NCI-H2107 treated with DMSO at 0.1 percent for 48 hours (cell line): ENCODE measurements around the gene CTNNBL1.
"Not testable (repeated sequence)": the region's sequence is repeated elsewhere in the genome, so short reads cannot be mapped to it uniquely, and the experiment has no call there.

ENCODE experiments used
- DNase-seq: peaks from one replicate; lab custom pipeline; 2025; ENCODE audit not compliant: unreplicated experiment; lab: John Stamatoyannopoulos, UW

Gene CTNNBL1, protein sequence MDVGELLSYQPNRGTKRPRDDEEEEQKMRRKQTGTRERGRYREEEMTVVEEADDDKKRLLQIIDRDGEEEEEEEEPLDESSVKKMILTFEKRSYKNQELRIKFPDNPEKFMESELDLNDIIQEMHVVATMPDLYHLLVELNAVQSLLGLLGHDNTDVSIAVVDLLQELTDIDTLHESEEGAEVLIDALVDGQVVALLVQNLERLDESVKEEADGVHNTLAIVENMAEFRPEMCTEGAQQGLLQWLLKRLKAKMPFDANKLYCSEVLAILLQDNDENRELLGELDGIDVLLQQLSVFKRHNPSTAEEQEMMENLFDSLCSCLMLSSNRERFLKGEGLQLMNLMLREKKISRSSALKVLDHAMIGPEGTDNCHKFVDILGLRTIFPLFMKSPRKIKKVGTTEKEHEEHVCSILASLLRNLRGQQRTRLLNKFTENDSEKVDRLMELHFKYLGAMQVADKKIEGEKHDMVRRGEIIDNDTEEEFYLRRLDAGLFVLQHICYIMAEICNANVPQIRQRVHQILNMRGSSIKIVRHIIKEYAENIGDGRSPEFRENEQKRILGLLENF

DNA sequence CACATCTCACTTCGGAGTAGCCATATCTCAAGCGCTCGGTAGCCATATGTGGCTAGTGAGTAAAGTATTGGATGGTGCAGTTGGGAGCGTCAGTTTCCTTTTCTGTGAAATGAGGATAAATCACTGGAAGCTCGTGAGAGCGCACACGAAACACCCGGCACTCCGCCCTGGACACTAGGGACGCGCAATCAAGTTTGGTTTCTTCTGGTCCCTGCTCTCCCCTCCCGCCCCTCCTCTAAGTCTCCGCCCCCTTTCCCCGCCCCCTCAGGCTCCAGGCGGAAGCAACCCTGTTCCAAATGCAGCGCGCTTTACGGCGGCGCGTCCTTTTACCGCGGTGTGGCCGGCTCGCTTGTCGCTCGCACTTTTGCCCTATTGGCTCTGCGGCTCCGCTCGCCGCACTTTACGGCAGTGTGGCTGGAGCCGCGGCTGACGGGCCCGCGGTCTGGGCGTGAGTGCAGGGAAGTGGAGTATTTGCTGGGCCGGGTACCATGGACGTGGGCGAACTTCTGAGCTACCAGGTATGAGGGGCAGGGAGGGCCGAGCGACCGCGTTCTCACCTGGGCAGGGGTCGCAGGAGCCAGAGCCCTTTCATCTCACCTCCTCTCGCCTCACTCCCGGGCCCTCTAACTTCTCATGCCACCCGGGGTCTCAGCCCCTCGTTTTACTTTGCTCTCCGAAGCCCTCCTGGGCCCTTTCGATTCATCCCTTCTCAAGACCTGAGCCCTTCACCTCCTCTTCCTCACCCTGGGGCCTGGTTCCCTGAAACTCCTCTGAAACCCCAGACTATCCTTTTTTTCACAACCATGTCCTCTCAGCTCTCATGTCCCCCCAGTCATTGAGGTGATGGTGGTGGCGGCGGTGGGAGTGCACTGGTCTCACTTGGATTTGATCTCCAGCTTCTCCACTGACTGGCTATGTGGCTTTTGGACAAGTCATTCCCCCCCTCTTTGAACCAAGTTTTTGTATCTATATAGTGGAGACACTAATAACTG lies at the start of gene CTNNBL1:
Gene CTNNBL1 (plus strand): TSS at position 396 of the 992 bp plus-strand sequence. CDS start 93 bp downstream, at position 489.
- DNase-seq = peak; percentile 73

DNA sequence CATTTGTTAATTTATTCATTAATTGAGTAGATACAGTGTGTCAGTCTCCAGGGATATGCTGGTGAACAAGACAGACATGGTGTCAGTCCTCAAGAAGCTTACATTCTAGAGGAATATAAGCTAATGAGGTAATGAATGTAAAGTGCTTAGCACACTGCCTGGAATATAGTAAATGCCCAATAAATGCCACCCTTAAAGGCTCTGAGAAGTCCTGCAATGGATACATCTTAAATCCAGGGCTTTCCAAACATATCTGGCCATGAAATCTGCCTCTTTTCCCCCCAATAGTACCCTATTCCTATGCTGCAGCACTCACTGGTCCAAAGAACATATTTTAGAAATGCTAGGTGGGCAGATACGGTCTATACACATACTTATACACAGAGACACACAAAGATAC lies 49.2 kb upstream of the CTNNBL1 start:
- DNase-seq = no peak

DNA sequence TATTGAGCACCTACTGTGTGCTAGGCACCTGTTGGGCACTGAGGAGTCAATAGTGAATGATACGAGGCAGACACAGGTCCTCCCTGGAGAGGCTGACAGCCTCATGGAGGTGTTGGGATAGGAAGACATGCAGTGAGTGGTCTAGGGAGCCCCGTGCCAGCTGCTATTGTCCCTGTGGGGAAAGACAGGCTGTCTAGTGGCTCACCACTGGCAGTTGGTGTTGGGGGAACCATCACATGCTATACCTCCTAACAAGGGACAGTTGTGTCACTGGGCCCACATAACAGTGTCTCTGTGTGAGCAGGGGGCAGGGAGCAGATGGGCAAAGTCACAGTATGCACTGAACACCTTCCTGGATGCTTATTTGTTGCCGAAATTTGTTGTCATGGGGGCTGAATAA lies 45.9 kb upstream of the CTNNBL1 start:
- no peak for DNase-seq

DNA sequence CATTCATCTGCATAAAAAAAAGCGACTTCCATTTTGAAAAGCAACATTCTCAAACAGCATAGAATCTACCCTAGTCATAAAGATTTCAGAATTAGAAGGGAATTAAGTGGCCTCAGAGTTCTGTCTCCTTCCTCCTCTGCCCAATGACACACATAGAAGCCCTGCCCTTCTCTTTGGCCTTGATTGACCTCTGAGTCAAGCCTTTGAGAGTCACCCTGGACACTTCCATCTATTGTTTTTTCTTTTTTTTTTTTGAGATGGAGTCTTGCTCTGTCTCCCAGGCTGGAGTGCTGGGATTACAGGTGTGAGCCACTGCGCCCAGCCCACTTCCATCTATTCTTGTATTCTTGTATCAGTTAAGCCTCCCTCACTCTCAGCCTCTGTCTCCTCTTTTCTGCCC lies 44.8 kb upstream of the CTNNBL1 start:
- DNase-seq = no peak

DNA sequence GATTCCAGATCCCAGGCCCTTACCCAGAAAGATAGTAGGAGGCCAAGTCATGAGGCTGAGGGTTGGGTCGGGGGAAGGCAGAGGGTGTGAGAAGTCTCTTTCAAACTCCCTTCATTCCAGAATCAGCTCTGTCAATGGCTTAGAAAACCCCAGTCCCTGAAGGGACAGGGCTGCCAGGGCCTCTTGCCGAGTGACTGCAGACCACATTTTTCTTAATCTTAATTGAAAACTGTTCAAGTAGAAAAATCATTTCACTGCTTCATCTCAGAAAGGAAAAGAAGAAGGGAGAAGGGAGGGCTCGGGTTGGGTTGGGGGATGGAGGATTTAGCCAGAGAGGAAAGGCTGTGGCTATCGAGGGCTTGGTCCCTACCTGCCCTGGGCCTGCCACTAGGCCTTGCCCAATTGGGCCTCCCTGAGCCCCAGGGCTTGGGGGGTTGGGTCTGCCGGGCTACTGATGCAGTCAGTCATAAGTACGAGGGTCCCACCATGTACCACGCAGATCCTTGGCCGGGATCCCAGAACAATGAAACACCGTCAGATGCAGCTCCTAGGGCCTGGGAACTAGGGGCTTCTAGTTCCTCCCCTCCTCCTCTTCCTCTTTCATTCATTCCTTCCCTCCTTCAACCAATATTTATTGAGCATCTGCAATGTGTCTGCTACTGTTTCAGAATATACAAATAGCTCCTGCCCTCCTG lies 44.0 kb upstream of the CTNNBL1 start:
- no peak for DNase-seq

DNA sequence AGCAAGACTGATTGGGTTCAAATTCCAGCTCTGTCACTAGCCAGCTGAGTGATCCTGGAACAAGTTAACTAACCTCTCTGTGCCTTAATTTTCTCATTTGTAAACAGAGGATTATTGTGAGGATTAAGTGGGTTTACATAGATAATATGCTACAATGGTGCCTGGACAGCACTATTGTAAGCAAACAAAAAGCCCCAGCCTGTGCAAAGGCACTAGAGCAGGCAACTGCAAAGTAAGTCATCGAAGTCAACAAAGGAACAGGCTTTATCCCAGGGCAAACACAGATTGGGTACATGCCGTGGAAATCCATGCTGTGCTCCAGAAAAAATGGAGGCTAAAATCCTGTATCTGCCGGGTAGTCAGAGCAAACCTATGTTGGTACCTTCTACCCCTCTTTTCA lies 43.2 kb upstream of the CTNNBL1 start:
- DNase-seq = no peak

DNA sequence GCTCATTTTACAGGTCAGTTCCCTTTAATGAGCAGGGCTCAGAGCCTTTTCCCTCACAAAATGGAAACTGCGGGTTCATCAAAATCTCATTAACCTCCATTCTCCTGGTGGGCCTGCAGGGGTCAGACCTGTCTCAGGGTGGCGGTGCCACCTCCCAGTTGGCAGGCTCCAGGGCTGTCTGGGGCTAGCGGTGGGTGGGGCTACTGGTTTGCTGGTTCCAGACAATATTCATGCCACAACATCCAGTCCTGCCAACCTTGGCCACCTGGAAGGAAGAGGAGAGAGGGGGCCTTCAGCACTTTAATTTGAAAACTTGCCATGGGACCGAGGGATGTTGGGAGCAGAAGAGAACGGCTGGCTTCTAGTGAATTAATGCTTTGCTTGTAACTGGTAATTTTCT lies 41.9 kb upstream of the CTNNBL1 start:
- no peak for DNase-seq

DNA sequence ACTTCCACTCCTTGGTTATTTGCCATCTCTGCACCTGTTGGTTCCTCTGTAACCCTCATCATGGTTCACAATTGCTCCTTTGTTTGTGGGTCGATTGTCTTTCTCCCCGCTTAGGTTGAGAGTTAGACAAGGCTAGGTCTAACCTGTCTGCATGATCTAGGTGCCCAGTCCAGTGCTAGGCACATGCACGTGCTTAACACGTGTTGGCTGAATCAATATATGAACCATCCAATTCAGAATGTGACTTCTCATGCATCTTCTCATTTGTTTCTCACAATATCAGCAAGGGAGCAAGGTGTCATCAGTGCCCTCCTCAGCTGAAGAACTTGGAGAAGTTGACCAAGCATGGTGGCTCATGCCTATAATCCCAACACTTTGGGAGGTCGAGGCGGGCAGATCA lies 36.9 kb upstream of the CTNNBL1 start:
- no peak for DNase-seq

DNA sequence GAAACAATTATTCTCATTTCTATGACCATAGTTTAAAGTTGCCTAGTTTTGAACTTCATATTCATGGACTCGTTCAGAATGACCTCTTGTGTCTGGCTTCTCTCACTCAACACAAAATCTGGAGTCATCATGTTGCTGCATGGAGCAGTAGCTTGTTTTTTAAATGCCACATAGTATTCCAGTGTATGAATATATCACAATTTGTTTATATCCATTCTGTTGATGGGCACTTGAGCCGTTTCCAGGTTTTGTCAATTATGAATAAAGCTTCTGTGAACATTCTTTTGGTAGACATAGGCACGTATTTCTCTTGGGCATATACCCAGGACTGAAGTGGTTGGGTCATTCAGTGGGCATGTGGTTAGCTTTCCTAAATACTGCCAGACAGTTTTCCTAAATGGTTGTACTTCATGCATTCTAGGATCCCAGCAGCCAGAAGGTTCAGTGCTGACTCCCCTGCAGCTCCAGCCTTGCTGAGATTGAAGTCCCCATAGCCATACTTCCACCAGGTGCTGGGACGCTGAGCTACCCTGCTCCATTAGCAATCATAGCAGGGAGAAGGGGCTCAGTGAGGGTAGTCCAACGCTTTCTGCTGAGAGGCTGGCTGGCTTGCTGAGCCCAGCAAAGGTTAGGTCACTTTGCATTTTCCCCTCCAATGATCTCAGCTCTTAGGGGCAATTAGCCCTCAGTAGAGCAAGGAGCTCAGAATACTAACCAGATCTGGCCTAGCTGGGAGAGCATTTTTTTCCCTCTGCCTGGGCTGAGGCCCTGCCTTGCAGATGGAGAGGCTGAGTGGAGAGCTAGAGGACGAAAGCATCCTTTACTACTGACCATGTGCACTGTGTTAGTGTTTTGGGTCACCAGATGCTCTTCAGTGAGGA lies 35.7 kb upstream of the CTNNBL1 start:
- no peak for DNase-seq

DNA sequence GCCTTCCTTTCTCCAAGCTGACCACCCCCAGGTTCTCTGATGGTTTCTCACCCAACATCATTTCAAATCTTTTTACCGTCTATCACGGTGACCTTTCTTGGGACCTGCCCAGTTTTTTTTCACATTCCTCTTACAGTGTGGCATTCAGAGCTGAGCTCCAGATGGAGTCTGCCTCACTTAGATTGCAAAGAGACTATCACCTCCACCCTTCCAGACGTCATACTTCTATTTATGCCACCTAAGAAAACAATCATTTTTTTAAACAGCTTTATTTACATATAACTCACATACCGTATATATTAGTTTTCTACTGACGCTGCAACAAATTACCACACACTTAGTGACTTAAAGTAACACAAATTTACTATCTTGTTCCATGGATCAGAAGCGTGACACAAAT lies 32.3 kb upstream of the CTNNBL1 start:
- no peak for DNase-seq

DNA sequence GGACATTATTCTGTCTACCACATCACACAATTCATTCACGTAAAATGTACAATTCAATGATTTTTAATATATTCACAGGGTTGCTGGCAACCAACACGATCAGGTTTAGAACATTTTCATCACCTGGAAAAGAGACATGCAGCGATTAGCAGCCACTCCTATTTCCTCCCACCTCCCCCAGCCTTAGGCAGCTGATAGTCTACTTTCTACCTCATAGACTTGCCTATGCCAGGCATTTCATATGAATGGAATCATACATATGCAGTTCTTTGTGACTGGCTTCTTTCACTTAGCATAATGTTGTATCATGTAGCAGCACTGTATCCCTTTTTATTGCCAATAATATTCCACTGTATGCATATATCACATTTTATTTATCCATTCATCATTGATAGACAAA lies 31.5 kb upstream of the CTNNBL1 start:
- DNase-seq = no peak

DNA sequence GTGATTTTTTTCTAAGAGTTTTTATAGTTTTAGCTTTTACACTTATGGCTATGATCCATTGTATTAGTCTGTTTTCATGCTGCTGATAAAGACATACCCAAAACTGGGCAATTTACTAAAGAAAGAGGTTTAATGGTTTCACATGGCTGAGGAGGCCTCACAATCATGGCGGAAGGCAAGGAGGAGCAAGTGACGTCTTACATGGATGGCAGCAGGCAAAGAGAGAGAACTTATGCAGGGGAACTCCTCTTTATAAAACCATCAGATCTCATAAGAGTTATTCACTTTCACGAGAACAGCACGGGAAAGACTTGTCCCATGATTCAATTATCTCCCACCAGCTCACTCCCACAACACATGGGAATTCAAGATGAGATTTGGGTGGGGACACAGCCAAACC lies 29.2 kb upstream of the CTNNBL1 start:
- DNase-seq = not testable (repeated sequence)

DNA sequence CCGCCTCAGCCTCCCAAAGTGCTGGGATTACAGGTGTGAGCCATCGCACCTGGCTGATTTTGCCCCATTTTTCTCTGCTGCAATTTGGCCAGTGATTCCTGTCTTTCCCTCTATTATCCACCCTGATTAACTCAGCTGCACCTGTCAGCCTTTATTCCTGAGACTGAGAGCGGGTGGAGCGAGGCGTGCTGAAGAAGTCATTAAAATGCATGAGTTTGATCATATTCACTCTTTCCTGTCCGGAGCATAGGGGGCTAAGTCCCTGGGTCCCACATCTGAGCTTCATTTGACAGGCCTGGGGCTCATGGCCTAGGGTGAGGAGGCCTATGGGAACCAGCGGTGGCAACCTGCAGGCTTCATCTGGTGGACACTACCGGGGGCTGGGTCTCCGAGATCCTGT lies 25.7 kb upstream of the CTNNBL1 start:
- DNase-seq = no peak

DNA sequence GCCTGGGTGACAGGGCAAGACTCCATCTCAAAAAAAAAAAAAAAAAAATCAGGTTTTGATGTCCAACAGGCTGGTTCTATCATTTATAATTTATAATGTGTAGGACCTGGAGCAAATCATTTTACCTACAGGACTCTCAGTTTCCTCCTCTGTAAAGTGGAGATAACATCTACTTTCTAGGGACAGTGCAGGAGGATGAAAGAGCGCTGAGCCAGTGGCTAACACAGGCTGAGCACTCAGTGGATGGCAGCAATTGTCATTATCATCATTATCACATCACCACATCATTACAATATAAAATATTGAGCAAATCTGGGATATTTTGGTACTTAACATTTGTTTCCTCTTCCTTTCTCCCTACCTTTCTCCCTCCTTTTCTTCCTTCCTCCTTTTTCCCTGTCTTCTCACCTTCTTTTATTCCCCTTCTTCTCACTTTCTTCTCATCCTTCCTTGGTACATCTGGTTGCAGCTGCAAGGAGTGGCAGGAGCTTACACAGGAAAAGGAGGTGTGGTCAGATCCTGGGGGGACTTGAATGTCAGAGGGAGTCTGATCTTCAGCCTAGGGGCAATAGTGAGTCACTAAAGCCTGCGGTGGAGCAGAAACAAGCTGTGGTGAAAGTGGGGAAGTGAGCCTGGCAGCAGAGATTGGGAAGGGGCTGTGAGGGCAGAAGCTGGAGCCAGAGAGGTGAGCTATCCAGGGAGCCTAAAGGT lies 24.6 kb upstream of the CTNNBL1 start:
- DNase-seq = no peak

DNA sequence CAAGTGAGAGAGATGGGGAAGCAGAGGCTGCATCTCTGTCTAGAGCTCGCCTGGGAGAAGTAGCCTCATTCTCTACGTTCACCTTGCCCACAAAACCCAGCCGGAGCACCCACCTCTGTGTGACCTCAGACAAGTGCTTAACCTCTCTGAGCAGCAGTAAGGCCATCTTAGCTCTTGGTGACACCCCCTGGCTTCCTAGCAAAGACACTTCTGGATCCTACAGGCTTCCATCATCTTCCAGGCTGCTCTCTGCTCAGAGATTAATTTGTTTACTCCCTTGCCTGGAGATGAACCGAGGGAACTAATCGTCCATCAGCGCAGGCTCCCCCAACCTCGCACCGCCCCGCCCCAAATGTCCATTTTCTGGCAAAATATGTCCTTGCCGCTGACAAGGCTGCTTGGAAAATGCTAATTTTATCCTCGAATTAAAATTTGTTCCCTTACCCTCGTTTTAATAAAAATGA lies 24.0 kb upstream of the CTNNBL1 start:
- no peak for DNase-seq

DNA sequence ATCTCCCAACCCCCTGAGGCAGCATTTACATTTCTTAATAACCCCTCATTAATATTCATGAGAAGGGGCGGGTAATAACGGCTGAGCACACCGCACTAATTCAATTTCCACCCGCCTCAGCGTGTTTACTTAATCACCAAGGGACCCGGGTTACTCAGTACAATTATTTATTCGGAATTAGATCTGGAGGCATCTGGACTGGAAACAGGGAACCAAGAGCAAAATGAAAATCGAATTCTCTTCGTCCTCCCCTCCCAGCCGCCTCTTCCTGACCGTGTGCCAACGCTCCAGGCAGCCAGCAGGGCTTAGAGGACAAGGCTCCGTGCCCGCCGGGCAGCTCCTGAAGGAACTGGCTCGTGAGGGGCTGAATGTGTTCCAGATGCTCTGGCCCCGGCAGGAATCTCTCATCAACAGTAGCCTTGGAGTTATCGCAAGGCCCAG lies 23.5 kb upstream of the CTNNBL1 start:
- no peak for DNase-seq

DNA sequence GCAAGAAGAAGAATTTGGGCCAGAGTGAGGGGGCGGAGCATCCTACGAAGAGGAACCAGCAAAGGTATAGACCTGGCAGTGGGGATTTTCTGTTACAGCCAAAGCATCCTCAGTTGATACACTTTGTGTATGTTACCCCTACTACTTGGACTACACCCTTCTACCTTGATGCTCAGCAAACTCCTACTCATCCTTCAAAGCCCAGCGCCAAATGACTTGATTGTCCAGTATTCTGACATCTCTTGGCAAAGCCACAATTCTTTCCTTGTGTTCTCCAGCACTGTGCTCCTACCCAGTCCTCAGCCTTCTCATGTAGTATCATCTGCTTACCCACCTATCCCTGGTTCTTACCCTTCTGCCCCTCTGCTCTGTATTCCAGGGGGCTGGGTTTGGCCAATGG lies 21.7 kb upstream of the CTNNBL1 start:
- no peak for DNase-seq

DNA sequence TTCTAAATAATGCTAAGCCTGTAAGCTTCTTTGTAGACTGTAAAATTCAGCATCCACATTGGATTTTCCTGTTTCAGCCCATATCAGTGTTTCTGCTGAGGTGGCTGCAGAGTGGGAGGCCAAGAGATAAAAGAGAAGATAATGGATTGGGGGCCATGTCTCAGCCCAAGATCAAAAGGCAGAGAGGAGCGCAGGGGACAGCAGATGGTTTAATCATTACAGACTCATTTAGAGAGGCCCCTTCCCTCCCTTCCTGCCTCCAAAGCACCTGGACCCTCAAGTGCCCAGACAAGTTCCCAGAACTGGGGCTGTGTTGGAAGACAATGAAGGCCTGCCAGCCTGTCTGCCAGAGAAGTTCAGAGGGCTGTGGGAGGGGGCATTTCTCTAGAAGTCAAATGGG lies 20.4 kb upstream of the CTNNBL1 start:
- DNase-seq = no peak

DNA sequence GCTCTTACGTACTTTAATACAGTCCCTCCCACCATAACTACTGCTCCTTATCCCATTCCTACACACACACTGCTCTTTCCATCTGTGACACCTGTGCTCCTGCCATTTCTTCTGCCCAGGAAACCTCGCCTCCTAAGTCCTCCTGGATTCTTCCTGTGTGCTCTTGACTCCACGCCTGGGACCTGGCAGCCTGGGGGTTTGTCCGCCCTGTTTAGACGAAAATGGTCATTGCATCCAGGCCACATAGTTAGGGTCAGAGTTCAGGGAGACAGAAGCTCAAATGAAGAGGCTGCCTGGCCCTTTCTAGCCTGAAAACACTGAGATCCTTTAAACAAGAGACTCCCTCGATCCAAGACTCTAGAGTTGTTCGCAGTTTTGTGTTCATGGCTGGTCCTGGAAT lies 17.4 kb upstream of the CTNNBL1 start:
- no peak for DNase-seq
